ENCODE results near the gene PCDHB11. TPM values are rescaled to one million over a fixed set of nuclear protein-coding genes. Genes with fewer than 3 reads are reported as not detected.
A peak's percentile ranks its signal among the peaks of the same experiment; 100 is the strongest.
"Not testable (repeated sequence)": the region's sequence is repeated elsewhere in the genome, so short reads cannot be mapped to it uniquely, and the experiment has no call there.

PCDHB11 gene
- total and polyA plus RNA-seq, 10 donors = 0.07 to 3.4 (median 0.93) TPM

GRCh38 chr5:141208478-141208877, 9.1 kb downstream of the PCDHB11 start, which contains the start of gene PCDHB12:
Gene PCDHB12, plus strand, starts transcription at chr5:141208719. Its CDS starts 189 bp downstream, at chr5:141208908.
- H3K9me3 ChIP-seq = peaks cover 0 to 90% (median 41%) of the 10 kb centered on the region in 8 donors
- TF ChIP-seq CTCF (IDR thresholded peaks at IDR 0.05 in 8 of 11, conservative IDR thresholded peaks at IDR 0.05 in 3 of 11) (no peak), POLR2A (IDR thresholded peaks at IDR 0.05) (no peak), POLR2AphosphoS5 (IDR thresholded peaks at IDR 0.05) (no peak)
- H3K36me3 ChIP-seq = no peaks in the 10 kb centered on the region
- DNase-seq = no peak
- H3K4me1 ChIP-seq = no peaks in the 10 kb centered on the region
- H3K4me3 ChIP-seq = peak within 1 kb of the TSS in 2 of 8 donors; percentile 10 to 23
- 19 to 30% (median 24%) methylated on average over 11 of the region's 11 CpGs for WGBS, 5 donors
- H3K27me3 ChIP-seq (replicated peaks in 1 of 7) = peaks cover 0 to 74% (median 0%) of the 10 kb centered on the region in 7 donors
- no peak within 1 kb of the TSS for H3K27ac ChIP-seq
- intact Hi-C loops (cut with DNase I; ENCODE audit: low total_unique reads) = no loop called here

- H3K4me1 ChIP-seq; DNase-seq; H3K27ac ChIP-seq; H3K36me3 ChIP-seq; intact Hi-C loops (cut with DNase I; ENCODE audit: low total_unique reads); H3K4me3 ChIP-seq: not testable (repeated sequence)
- Histone ChIP-seq H3K9me3 (peaks cover 0 to 87% (median 47%) of the 10 kb centered on the region in 8 donors), H3K27me3 (replicated peaks in 1 of 7) (peaks cover 0 to 72% (median 0%) of the 10 kb centered on the region in 7 donors)
- WGBS, 5 donors = 31 to 49% (median 43%) methylated on average over 5 to 39 of the region's 39 CpGs
Observed at GRCh38 chr5:141210281-141210680, 10.9 kb downstream of the PCDHB11 start.

DNA sequence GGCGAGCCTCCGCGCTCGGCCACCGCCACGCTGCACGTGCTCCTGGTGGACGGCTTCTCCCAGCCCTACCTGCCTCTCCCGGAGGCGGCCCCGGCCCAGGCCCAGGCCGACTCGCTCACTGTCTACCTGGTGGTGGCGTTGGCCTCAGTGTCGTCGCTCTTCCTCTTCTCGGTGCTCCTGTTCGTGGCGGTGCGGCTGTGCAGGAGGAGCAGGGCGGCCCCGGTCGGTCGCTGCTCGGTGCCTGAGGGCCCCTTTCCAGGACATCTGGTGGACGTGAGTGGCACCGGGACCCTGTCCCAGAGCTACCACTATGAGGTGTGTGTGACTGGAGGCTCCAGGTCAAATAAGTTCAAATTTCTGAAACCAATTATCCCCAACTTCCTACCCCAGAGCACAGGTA, 11.4 kb downstream of the PCDHB11 start:
- peaks cover 0 to 75% (median 0%) of the 10 kb centered on the region in 7 donors for H3K27me3 ChIP-seq (replicated peaks in 1 of 7)
- H3K4me1 ChIP-seq; DNase-seq; H3K36me3 ChIP-seq; H3K27ac ChIP-seq; H3K4me3 ChIP-seq; intact Hi-C loops (cut with DNase I; ENCODE audit: low total_unique reads): not testable (repeated sequence)
- H3K9me3 ChIP-seq = peaks cover 0 to 86% (median 51%) of the 10 kb centered on the region in 8 donors
- WGBS, 5 donors = 21 to 56% (median 34%) methylated on average over 10 to 21 of the region's 27 CpGs

DNA sequence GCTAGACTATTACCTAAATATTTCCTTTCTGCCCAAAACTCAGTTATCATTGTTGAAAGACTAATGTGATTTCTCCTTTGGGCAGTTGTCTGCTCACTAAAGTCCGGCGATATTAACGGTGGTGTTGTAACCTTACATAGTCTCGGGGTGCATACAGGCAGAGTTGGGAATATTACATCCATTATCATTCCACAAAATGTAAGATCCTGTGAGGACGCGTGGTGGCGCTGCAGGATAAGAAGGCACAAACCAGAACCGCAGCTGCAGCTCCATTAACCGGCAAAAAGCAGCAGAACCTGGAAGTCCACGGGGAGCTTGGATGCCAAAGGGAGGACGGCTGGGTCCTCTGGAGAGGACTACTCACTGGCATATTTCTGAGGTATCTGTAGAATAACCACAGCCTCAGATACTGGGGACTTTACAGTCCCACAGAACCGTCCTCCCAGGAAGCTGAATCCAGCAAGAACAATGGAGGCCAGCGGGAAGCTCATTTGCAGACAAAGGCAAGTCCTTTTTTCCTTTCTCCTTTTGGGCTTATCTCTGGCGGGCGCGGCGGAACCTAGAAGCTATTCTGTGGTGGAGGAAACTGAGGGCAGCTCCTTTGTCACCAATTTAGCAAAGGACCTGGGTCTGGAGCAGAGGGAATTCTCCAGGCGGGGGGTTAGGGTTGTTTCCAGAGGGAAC, 14.4 kb downstream of the PCDHB11 start, which contains the start of gene PCDHB13:
PCDHB13 (plus strand) TSS at position 264 of the 684 bp plus-strand sequence; CDS start at position 469, 205 bp downstream.
- intact Hi-C loops (cut with DNase I; ENCODE audit: low total_unique reads); DNase-seq; H3K27ac ChIP-seq; H3K36me3 ChIP-seq; H3K4me1 ChIP-seq: not testable (repeated sequence)
- 9 to 17% (median 12%) methylated on average over 12 to 14 of the region's 18 CpGs for WGBS, 5 donors
- Histone ChIP-seq H3K9me3 (peaks cover 3 to 90% (median 72%) of the 10 kb centered on the region in 8 donors), H3K4me3 (peak within 1 kb of the TSS in 2 of 8 donors; percentile 20 to 51), H3K27me3 (replicated peaks in 1 of 7) (peaks cover 0 to 59% (median 0%) of the 10 kb centered on the region in 7 donors)
- peak in 3 of 11 experiments; percentile 25 to 53 (median 28) for TF ChIP-seq CTCF (IDR thresholded peaks at IDR 0.05 in 8 of 11, conservative IDR thresholded peaks at IDR 0.05 in 3 of 11)

DNA sequence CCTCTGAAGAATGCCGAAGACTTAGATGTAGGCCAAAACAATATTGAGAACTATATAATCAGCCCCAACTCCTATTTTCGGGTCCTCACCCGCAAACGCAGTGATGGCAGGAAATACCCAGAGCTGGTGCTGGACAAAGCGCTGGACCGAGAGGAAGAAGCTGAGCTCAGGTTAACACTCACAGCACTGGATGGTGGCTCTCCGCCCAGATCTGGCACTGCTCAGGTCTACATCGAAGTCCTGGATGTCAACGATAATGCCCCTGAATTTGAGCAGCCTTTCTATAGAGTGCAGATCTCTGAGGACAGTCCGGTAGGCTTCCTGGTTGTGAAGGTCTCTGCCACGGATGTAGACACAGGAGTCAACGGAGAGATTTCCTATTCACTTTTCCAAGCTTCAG, 15.2 kb downstream of the PCDHB11 start:
- intact Hi-C loops (cut with DNase I; ENCODE audit: low total_unique reads) = not testable (repeated sequence)
- H3K9me3 ChIP-seq = peaks cover 3 to 90% (median 72%) of the 10 kb centered on the region in 8 donors

GRCh38 chr5:141215504-141215903, 16.1 kb downstream of the PCDHB11 start:
- Histone ChIP-seq H3K9me3 (peaks cover 3 to 90% (median 73%) of the 10 kb centered on the region in 8 donors), H3K27me3 (replicated peaks in 1 of 7) (peaks cover 0 to 49% (median 0%) of the 10 kb centered on the region in 7 donors)
- H3K4me1 ChIP-seq; H3K4me3 ChIP-seq; H3K36me3 ChIP-seq; intact Hi-C loops (cut with DNase I; ENCODE audit: low total_unique reads); DNase-seq; H3K27ac ChIP-seq: not testable (repeated sequence)
- WGBS, 5 donors = 34 to 47% (median 41%) methylated on average over 23 to 37 of the region's 40 CpGs

More for the DNA sequence above, 15.2 kb downstream of the PCDHB11 start:
- DNase-seq, H3K4me3 ChIP-seq, H3K36me3 ChIP-seq, H3K4me1 ChIP-seq, H3K27ac ChIP-seq: not testable (repeated sequence)
- WGBS, 5 donors = 50 to 67% (median 52%) methylated on average over 8 to 11 of the region's 12 CpGs
- peaks cover 0 to 56% (median 0%) of the 10 kb centered on the region in 7 donors for H3K27me3 ChIP-seq (replicated peaks in 1 of 7)

DNA sequence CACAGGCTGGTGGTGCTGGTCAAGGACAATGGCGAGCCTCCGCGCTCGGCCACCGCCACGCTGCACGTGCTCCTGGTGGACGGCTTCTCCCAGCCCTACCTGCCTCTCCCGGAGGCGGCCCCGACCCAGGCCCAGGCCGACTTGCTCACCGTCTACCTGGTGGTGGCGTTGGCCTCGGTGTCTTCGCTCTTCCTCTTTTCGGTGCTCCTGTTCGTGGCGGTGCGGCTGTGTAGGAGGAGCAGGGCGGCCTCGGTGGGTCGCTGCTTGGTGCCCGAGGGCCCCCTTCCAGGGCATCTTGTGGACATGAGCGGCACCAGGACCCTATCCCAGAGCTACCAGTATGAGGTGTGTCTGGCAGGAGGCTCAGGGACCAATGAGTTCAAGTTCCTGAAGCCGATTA, 16.6 kb downstream of the PCDHB11 start:
- H3K9me3 ChIP-seq = peaks cover 3 to 90% (median 74%) of the 10 kb centered on the region in 8 donors
- H3K36me3 ChIP-seq; H3K4me3 ChIP-seq; intact Hi-C loops (cut with DNase I; ENCODE audit: low total_unique reads); DNase-seq; H3K27ac ChIP-seq; H3K4me1 ChIP-seq: not testable (repeated sequence)
- peaks cover 0 to 49% (median 0%) of the 10 kb centered on the region in 7 donors for H3K27me3 ChIP-seq (replicated peaks in 1 of 7)
- 28 to 61% (median 41%) methylated on average over 5 to 24 of the region's 26 CpGs for WGBS, 5 donors

Measured in spleen (tissue), 11 donors.